Measurements from ENCODE around the gene MGARP. TPM values are rescaled to one million over a fixed set of nuclear protein-coding genes. Genes with fewer than 3 reads are reported as not detected.

Gene MGARP
- total RNA-seq = 9.1 and 59.3 TPM in 2 replicates

GRCh38 chr4:139279760-139280620, at the start of gene MGARP:
TSS of gene MGARP (minus strand) at chr4:139280225. CDS start at chr4:139280158, 67 bp downstream.

GRCh38 chr4:139301821-139302611, 22.0 kb upstream of the MGARP start, which contains the start of gene NDUFC1:
TSS of gene NDUFC1 (minus strand) at chr4:139302477. CDS start at chr4:139295798, 6,679 bp downstream.

GRCh38 chr4:139301113-139301820, 21.2 kb upstream of the MGARP start, which contains the start of gene NAA15:
TSS of gene NAA15 (plus strand) at chr4:139301505. CDS start at chr4:139301778, 273 bp downstream.

Other genes starting within 250 kb of the MGARP start
- gene ELF2, start 103.0 kb downstream of the MGARP start, total RNA-seq = 35.4 and 37.1 TPM in 2 replicates
- gene NAA15, start 21.3 kb upstream of the MGARP start, total RNA-seq = 40.6 and 41.6 TPM in 2 replicates
- gene NDUFC1, start 22.3 kb upstream of the MGARP start, total RNA-seq = 41.2 and 55.9 TPM in 2 replicates
- 24.4 and 35.0 TPM in 2 replicates for gene RAB33B, start 173.9 kb upstream of the MGARP start, total RNA-seq

Measured in epithelial cell of umbilical artery (primary cell).